SU-DHL-6 (cell line): Measurements from ENCODE around the gene MYH4.

Source experiments
- EZH2phosphoT487 ChIP-seq: fragments of 200-600 bp; sonication (generic), shearing (Covaris generic); conservative IDR thresholded peaks from 2 replicates; pipeline ENCODE4 v1.6.1; 2018; ENCODE audit warnings: mild to moderate bottlenecking, antibody characterized with exemption, low read length, moderate library complexity, mixed read lengths
- TF ChIP-seq, protein P1 (sequence below): fragments of 200-600 bp; sonication (generic); IDR thresholded peaks from one replicate; pipeline ENCODE4 v1.5.1; 2017; ENCODE audit warnings: antibody characterized with exemption, mild to moderate bottlenecking, low read length, moderate library complexity; ENCODE audit not compliant: insufficient read depth, poor library complexity, severe bottlenecking

- TF ChIP-seq, protein P1, sequence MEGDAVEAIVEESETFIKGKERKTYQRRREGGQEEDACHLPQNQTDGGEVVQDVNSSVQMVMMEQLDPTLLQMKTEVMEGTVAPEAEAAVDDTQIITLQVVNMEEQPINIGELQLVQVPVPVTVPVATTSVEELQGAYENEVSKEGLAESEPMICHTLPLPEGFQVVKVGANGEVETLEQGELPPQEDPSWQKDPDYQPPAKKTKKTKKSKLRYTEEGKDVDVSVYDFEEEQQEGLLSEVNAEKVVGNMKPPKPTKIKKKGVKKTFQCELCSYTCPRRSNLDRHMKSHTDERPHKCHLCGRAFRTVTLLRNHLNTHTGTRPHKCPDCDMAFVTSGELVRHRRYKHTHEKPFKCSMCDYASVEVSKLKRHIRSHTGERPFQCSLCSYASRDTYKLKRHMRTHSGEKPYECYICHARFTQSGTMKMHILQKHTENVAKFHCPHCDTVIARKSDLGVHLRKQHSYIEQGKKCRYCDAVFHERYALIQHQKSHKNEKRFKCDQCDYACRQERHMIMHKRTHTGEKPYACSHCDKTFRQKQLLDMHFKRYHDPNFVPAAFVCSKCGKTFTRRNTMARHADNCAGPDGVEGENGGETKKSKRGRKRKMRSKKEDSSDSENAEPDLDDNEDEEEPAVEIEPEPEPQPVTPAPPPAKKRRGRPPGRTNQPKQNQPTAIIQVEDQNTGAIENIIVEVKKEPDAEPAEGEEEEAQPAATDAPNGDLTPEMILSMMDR: no peak
- TF ChIP-seq EZH2phosphoT487: no peak
These were observed 22.1 kb downstream of the MYH4 start for GRCh38 chr17:10447026-10447931.
